Skin epidermis (tissue), 12 donors: Measurements from ENCODE around the gene NPAS3.

Experiments
- H3K27ac ChIP-seq, 21 experiments: fragments of 200-600 bp; sonication (generic) in 11 of 21; one replicate each; pipeline ENCODE4 v1.5.0; 2020; ENCODE audit warnings: mild to moderate bottlenecking in 3 of 21, inconsistent platforms in 2 of 21, moderate library complexity in 2 of 21
- H3K4me3 ChIP-seq, 7 experiments: fragments of 200-600 bp; sonication (generic) in 2 of 7; one replicate each; pipeline ENCODE4 v1.5.0; 2020; ENCODE audit warnings: inconsistent platforms in 2 of 7, mild to moderate bottlenecking in 2 of 7, moderate library complexity in 1 of 7

The NPAS3 gene

GRCh38 chr14:33612197-33612505, 673.5 kb downstream of the NPAS3 start:
- no peak overlapping the region for H3K4me3 ChIP-seq
- H3K27ac ChIP-seq, result no peak overlapping the region

GRCh38 chr14:33617154-33617553, 678.5 kb downstream of the NPAS3 start:
- H3K4me3 ChIP-seq, result no peak overlapping the region

GRCh38 chr14:33618361-33619105, 679.9 kb downstream of the NPAS3 start:
- Histone ChIP-seq H3K27ac (no peak overlapping the region), H3K4me3 (no peak overlapping the region)

More at GRCh38 chr14:33617154-33617553, 678.5 kb downstream of the NPAS3 start:
- no peak overlapping the region for H3K27ac ChIP-seq

- Histone ChIP-seq H3K4me3 (no peak overlapping the region), H3K27ac (no peak overlapping the region)
Measured at GRCh38 chr14:33622496-33622895, 683.8 kb downstream of the NPAS3 start.

- no peak overlapping the region for H3K27ac ChIP-seq
- H3K4me3 ChIP-seq, result no peak overlapping the region
Measured at GRCh38 chr14:33629792-33630191, 691.1 kb downstream of the NPAS3 start.

GRCh38 chr14:33631021-33631420, 692.3 kb downstream of the NPAS3 start:
- no peak overlapping the region for H3K4me3 ChIP-seq
- no peak overlapping the region for H3K27ac ChIP-seq

GRCh38 chr14:33631441-33631840, 692.8 kb downstream of the NPAS3 start:
- no peak overlapping the region for H3K27ac ChIP-seq
- H3K4me3 ChIP-seq, result no peak overlapping the region

GRCh38 chr14:33634631-33635030, 696.0 kb downstream of the NPAS3 start:
- H3K4me3 ChIP-seq, result no peak overlapping the region

GRCh38 chr14:33636716-33637115, 698.0 kb downstream of the NPAS3 start:
- H3K4me3 ChIP-seq, result no peak overlapping the region
- no peak overlapping the region for H3K27ac ChIP-seq

More at GRCh38 chr14:33634631-33635030, 696.0 kb downstream of the NPAS3 start:
- no peak overlapping the region for H3K27ac ChIP-seq

- H3K4me3 ChIP-seq, result no peak overlapping the region
- no peak overlapping the region for H3K27ac ChIP-seq
Measured at GRCh38 chr14:33642080-33642479, 703.4 kb downstream of the NPAS3 start.

GRCh38 chr14:33642691-33643244, 704.1 kb downstream of the NPAS3 start:
- Histone ChIP-seq H3K4me3 (no peak overlapping the region), H3K27ac (no peak overlapping the region)

GRCh38 chr14:33643426-33644181, 704.9 kb downstream of the NPAS3 start:
- Histone ChIP-seq H3K4me3 (no peak overlapping the region), H3K27ac (no peak overlapping the region)

GRCh38 chr14:33646692-33647260, 708.1 kb downstream of the NPAS3 start:
- H3K27ac ChIP-seq, result peak overlapping the region in 2 of 21 experiments; percentile 19 to 58
- no peak overlapping the region for H3K4me3 ChIP-seq

GRCh38 chr14:33647385-33647786, 708.7 kb downstream of the NPAS3 start:
- H3K4me3 ChIP-seq, result no peak overlapping the region
- H3K27ac ChIP-seq, result peak overlapping the region in 1 of 21 experiments; percentile 58

- no peak overlapping the region for H3K27ac ChIP-seq
- H3K4me3 ChIP-seq, result no peak overlapping the region
Measured at GRCh38 chr14:33650430-33650829, 711.8 kb downstream of the NPAS3 start.

GRCh38 chr14:33652566-33653307, 714.1 kb downstream of the NPAS3 start:
- H3K27ac ChIP-seq, result no peak overlapping the region
- H3K4me3 ChIP-seq, result no peak overlapping the region

GRCh38 chr14:33653308-33653695, 714.6 kb downstream of the NPAS3 start:
- H3K4me3 ChIP-seq, result no peak overlapping the region

GRCh38 chr14:33655421-33655820, 716.7 kb downstream of the NPAS3 start:
- Histone ChIP-seq H3K27ac (no peak overlapping the region), H3K4me3 (no peak overlapping the region)

More at GRCh38 chr14:33653308-33653695, 714.6 kb downstream of the NPAS3 start:
- H3K27ac ChIP-seq, result no peak overlapping the region

GRCh38 chr14:33657476-33657875, 718.8 kb downstream of the NPAS3 start:
- Histone ChIP-seq H3K27ac (no peak overlapping the region), H3K4me3 (no peak overlapping the region)

- H3K27ac ChIP-seq, result no peak overlapping the region
- no peak overlapping the region for H3K4me3 ChIP-seq
Measured at GRCh38 chr14:33660248-33660647, 721.6 kb downstream of the NPAS3 start.
